Large intestine (tissue), 3 donors: ENCODE data around the gene SEMA3G. TPM values are rescaled to one million over a fixed set of nuclear protein-coding genes. Genes with fewer than 3 reads are reported as not detected.

Experiments
- DNase-seq, 2 donors: peaks; one replicate each; pipeline versions ENCODE4 v3.0.0 to v3.0.0-alpha.2; 2013
- H3K27ac ChIP-seq: one replicate; pipeline ENCODE4 v1.5.1; 2013; ENCODE audit warnings: low read length
- H3K27me3 ChIP-seq: 2 replicates; pipeline ENCODE4 v1.6.1; 2013; ENCODE audit warnings: low read length; ENCODE audit not compliant: control insufficient read depth, insufficient read depth
- H3K36me3 ChIP-seq: 2 replicates; pipeline ENCODE4 v1.6.1; 2013; ENCODE audit warnings: low read length; ENCODE audit not compliant: control insufficient read depth, insufficient read depth
- H3K4me1 ChIP-seq: one replicate; pipeline ENCODE4 v1.6.1; 2013; ENCODE audit warnings: low read length; ENCODE audit not compliant: control insufficient read depth, insufficient read depth
- H3K4me3 ChIP-seq: one replicate; pipeline ENCODE4 v1.5.1; 2013; ENCODE audit warnings: low read length
- H3K9me3 ChIP-seq: one replicate; pipeline ENCODE4 v1.6.1; 2013; ENCODE audit warnings: mild to moderate bottlenecking, low read depth, low read length, moderate library complexity; ENCODE audit not compliant: control insufficient read depth
- WGBS: methylation state at CpG from one replicate; pipeline ENCODE4 v1.1.5; 2013; ENCODE audit warnings: low lambda C conversion rate; ENCODE audit not compliant: insufficient coverage; 5-methylcytosine and 5-hydroxymethylcytosine counted together
- polyA plus RNA-seq: library from polyadenylated mRNA; unstranded; fragments of 120-200 nt; gene quantifications from one replicate; pipeline ENCODE4 v1.2.1, GENCODE V29; 2013

SEMA3G gene
- polyA plus RNA-seq, 1 donor = 2.9 TPM

DNA sequence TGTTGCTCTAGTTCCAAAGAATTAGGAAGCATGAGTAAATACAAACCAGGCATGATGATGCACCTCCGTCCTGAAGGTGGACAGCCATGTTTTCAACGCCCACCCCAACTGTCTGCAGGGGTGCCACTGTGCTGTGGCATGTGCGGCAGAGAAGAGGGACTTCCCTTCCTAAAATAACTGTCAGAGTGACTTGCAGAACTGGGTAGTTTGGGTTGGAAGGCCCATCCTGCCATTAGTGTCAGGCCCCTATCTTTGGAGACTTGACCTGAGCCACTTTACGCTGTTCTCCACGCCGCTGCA, 32.8 kb upstream of the SEMA3G start:
- DNase-seq = no peak
- Histone ChIP-seq H3K4me1 (no peaks in the 10 kb centered on the region), H3K36me3 (peaks cover 95% of the 10 kb centered on the region), H3K9me3 (no peaks in the 10 kb centered on the region), H3K27me3 (no peaks in the 10 kb centered on the region), H3K27ac (no peak overlapping the region), H3K4me3 (no peak overlapping the region)
- no CpG with 5 or more reads among the region's 6 CpGs for WGBS

GRCh38 chr3:52477076-52477795, 32.3 kb upstream of the SEMA3G start:
- no peaks in the 10 kb centered on the region for H3K4me1 ChIP-seq
- WGBS = no CpG with 5 or more reads among the region's 16 CpGs
- no peak for DNase-seq
- H3K27me3 ChIP-seq = no peaks in the 10 kb centered on the region
- H3K36me3 ChIP-seq = peaks cover 95% of the 10 kb centered on the region
- H3K9me3 ChIP-seq = no peaks in the 10 kb centered on the region
- H3K4me3 ChIP-seq = no peak overlapping the region
- no peak overlapping the region for H3K27ac ChIP-seq

GRCh38 chr3:52473026-52473425, 28.1 kb upstream of the SEMA3G start:
- WGBS = no CpG with 5 or more reads among the region's 5 CpGs
- Histone ChIP-seq H3K9me3 (no peaks in the 10 kb centered on the region), H3K4me3 (no peak overlapping the region), H3K27me3 (no peaks in the 10 kb centered on the region), H3K27ac (no peak overlapping the region), H3K36me3 (peaks cover 81% of the 10 kb centered on the region), H3K4me1 (no peaks in the 10 kb centered on the region)
- DNase-seq = no peak

GRCh38 chr3:52472239-52473000, 27.5 kb upstream of the SEMA3G start:
- no peaks in the 10 kb centered on the region for H3K4me1 ChIP-seq
- no peaks in the 10 kb centered on the region for H3K27me3 ChIP-seq
- no peaks in the 10 kb centered on the region for H3K9me3 ChIP-seq
- no peak overlapping the region for H3K27ac ChIP-seq
- peaks cover 78% of the 10 kb centered on the region for H3K36me3 ChIP-seq
- DNase-seq = no peak
- WGBS = 83% methylated on average over 1 of the region's 14 CpGs
- H3K4me3 ChIP-seq = no peak overlapping the region

DNA sequence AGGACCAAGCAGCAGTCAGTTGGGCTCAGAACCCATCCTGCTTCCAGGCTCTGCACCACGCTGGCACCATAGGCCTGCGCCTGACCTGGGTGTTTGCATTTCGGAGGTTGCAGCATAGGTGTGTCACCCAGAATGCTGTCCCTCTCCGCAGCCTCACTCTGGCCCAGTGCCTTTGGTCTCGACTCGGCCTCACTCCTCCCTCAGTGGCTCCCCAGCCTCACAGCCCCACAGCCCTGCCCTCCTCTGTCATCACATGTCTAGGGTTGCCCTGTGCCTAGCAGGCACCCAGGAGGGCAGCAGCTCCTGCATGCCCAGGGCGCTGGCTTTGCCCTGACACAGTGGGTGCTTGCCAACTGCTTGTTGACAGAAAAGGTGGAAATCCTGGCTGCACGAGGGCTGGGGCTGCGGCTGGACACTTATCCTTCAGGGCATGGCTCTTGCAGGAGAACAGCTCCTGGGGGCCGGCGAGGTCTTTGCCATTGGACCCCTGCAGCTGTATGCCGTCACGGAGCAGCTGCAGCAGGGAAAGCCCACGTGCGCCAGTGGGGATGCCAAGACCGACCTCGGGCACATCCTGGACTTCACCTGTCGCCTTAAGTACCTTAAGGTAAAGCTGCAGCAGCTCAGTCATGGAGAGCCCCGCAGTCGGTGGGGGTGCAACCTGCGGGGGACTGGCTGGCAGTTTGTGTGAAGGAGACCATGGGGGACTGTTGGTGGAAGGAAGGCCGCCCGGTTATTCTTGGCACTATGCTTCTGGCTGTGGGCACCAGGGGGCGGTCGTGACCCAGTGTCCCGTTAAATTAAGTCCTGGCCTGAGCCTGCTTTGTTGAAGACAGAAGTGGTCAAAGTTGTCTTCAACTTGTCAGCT, 26.7 kb upstream of the SEMA3G start:
- no peak for DNase-seq
- H3K36me3 ChIP-seq = peaks cover 74% of the 10 kb centered on the region
- WGBS = no CpG with 5 or more reads among the region's 26 CpGs

DNA sequence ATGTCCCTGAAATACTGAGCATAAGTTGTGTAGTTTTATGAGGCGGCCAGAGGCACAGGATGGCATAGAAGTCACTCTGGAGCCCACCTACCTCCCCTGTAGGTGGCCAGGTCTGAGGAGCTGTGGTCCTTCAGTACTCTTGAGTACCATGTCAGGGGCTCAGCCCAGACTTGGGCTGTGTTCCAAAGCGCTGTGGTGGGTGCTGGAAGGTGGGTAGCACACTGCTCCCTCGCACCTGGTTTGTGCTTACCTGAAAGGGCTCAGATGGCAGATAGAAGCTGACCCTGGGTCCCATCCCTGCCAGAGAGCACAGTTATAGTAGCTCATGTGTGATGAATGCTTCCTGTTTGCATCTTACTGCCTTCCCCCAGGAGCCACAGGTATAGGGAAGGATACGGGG, 26.0 kb upstream of the SEMA3G start:
- peaks cover 70% of the 10 kb centered on the region for H3K36me3 ChIP-seq
- H3K4me1 ChIP-seq = peaks cover 4% of the 10 kb centered on the region
- H3K27ac ChIP-seq = no peak overlapping the region
- H3K9me3 ChIP-seq = no peaks in the 10 kb centered on the region
- no peak overlapping the region for H3K4me3 ChIP-seq
- WGBS = no CpG with 5 or more reads among the region's 4 CpGs
- no peak for DNase-seq
- H3K27me3 ChIP-seq = no peaks in the 10 kb centered on the region

More for the DNA sequence above, 26.7 kb upstream of the SEMA3G start:
- Histone ChIP-seq H3K9me3 (no peaks in the 10 kb centered on the region), H3K4me3 (no peak overlapping the region), H3K27ac (no peak overlapping the region), H3K27me3 (no peaks in the 10 kb centered on the region), H3K4me1 (peaks cover 2% of the 10 kb centered on the region)

GRCh38 chr3:52469001-52469400, 24.1 kb upstream of the SEMA3G start:
- no peak for DNase-seq
- H3K4me3 ChIP-seq = no peak overlapping the region
- no peak overlapping the region for H3K27ac ChIP-seq
- no peaks in the 10 kb centered on the region for H3K27me3 ChIP-seq
- no peaks in the 10 kb centered on the region for H3K9me3 ChIP-seq
- H3K36me3 ChIP-seq = peaks cover 68% of the 10 kb centered on the region
- peaks cover 4% of the 10 kb centered on the region for H3K4me1 ChIP-seq
- 100% methylated on average over 1 of the region's 5 CpGs for WGBS

DNA sequence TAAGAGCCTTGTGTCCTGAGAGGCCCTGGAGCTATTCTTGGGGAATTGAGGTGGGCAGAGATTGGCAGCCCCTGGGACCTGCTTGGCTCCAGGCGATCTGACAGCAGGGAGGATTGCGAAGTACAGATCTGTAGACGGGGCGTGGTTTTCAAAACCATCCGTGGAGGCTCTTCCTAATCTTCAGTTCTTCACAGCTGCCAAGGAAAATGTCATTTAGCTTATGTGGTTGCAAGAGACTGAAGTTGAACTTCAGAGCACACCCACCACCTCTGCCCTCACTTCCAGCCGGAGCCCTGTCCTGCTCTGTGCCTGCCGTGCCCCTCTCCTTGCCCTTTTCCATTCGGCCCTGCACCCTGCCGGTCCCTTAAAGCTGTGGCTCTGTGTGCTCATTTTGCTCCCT, 23.4 kb upstream of the SEMA3G start:
- Histone ChIP-seq H3K27ac (no peak overlapping the region), H3K27me3 (no peaks in the 10 kb centered on the region), H3K36me3 (peaks cover 65% of the 10 kb centered on the region), H3K4me3 (no peak overlapping the region), H3K4me1 (peaks cover 4% of the 10 kb centered on the region), H3K9me3 (no peaks in the 10 kb centered on the region)
- no peak for DNase-seq
- no CpG with 5 or more reads among the region's 9 CpGs for whole genome bisulfite sequencing

DNA sequence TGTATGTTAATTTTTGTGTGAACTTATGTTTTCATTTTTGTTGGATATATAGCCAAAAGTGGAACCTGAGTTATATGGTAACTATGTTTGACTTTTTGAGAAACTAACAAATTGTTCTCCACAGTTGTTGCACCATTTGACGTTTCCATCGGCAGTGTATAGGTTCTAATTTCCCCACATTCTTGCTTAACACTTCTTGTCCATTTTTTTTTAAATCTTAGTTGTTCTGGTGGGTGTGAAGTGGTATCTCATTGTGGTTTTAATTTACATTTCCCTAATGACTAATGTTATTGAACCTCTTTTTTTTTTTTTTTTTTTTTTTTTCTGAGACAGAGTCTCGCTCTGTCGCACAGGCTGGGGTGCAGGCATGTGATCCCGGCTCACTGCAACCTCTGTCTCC, 18.5 kb upstream of the SEMA3G start:
- Histone ChIP-seq H3K27ac (no peak overlapping the region), H3K4me1 (peaks cover 4% of the 10 kb centered on the region), H3K36me3 (peaks cover 64% of the 10 kb centered on the region), H3K4me3 (no peak overlapping the region), H3K9me3 (no peaks in the 10 kb centered on the region), H3K27me3 (no peaks in the 10 kb centered on the region)
- WGBS = 100% methylated on average over 2 of the region's 5 CpGs
- DNase-seq = no peak

DNA sequence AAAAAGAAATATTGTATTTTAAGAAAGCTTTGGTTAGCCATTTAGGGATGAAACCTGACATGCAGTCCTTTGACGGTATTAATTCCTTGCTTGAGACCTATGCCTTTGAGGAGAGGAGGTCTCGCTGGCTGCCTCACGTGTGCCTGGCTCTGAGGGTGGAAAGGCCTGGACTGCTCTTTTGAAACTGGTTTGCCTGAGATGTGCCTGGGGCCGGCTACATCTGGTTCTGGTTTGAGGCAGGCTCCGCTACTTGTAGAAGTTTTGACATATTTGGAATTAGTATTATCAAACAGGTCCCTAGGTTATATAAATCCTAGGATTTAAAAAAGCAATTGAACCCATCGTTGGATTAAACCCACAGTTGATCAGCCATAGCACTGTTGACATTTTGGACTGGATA, 17.0 kb upstream of the SEMA3G start:
- H3K4me3 ChIP-seq = no peak overlapping the region
- no peak for DNase-seq
- H3K27me3 ChIP-seq = no peaks in the 10 kb centered on the region
- H3K27ac ChIP-seq = no peak overlapping the region
- H3K9me3 ChIP-seq = no peaks in the 10 kb centered on the region
- WGBS = no CpG with 5 or more reads among the region's 6 CpGs
- peaks cover 4% of the 10 kb centered on the region for H3K4me1 ChIP-seq
- H3K36me3 ChIP-seq = peaks cover 63% of the 10 kb centered on the region
